Measurements from ENCODE around the gene ATP5MC2.
"Not testable (repeated sequence)": the region's sequence is repeated elsewhere in the genome, so short reads cannot be mapped to it uniquely, and the experiment has no call there.

ATP5MC2 gene

GRCh38 chr12:53675701-53676607 lies at the start of gene ATP5MC2:
Gene ATP5MC2, minus strand, starts transcription at chr12:53676083. Its CDS starts 3,469 bp downstream, at chr12:53672614.
- peak; percentile 99 for DNase-seq

GRCh38 chr12:53722450-53723041 lies 46.7 kb upstream of the ATP5MC2 start:
- DNase-seq: no peak

GRCh38 chr12:53720946-53721345 lies 45.1 kb upstream of the ATP5MC2 start:
- DNase-seq: no peak

- DNase-seq: no peak
Observed at GRCh38 chr12:53719649-53720048, 43.8 kb upstream of the ATP5MC2 start.

- not testable (repeated sequence) for DNase-seq
Observed at GRCh38 chr12:53718567-53718966, 42.7 kb upstream of the ATP5MC2 start.

GRCh38 chr12:53717319-53717718 lies 41.4 kb upstream of the ATP5MC2 start:
- no peak for DNase-seq

- DNase-seq: no peak
Observed at GRCh38 chr12:53714004-53714403, 38.1 kb upstream of the ATP5MC2 start.

- DNase-seq: no peak
Observed at GRCh38 chr12:53713516-53713915, 37.6 kb upstream of the ATP5MC2 start.

GRCh38 chr12:53712059-53712643 lies 36.3 kb upstream of the ATP5MC2 start:
- DNase-seq: no peak

- DNase-seq: no peak
Observed at GRCh38 chr12:53710091-53710490, 34.2 kb upstream of the ATP5MC2 start.

GRCh38 chr12:53709671-53710070 lies 33.8 kb upstream of the ATP5MC2 start:
- DNase-seq: no peak

- DNase-seq: no peak
Observed at GRCh38 chr12:53706080-53706479, 30.2 kb upstream of the ATP5MC2 start.

GRCh38 chr12:53703756-53704155 lies 27.9 kb upstream of the ATP5MC2 start:
- no peak for DNase-seq

- DNase-seq: peak; percentile 61
Observed at GRCh38 chr12:53701518-53702264, 25.8 kb upstream of the ATP5MC2 start.

- no peak for DNase-seq
Observed at GRCh38 chr12:53700567-53700966, 24.7 kb upstream of the ATP5MC2 start.

- no peak for DNase-seq
Observed at GRCh38 chr12:53699678-53700025, 23.8 kb upstream of the ATP5MC2 start.

- DNase-seq: no peak
Observed at GRCh38 chr12:53698948-53699677, 23.2 kb upstream of the ATP5MC2 start.

GRCh38 chr12:53696655-53697331 lies 20.9 kb upstream of the ATP5MC2 start:
- peak; percentile 52 for DNase-seq

GRCh38 chr12:53696285-53696654 lies 20.4 kb upstream of the ATP5MC2 start:
- peak; percentile 98 for DNase-seq

GRCh38 chr12:53695152-53696145 lies 19.6 kb upstream of the ATP5MC2 start:
- DNase-seq: no peak

- no peak for DNase-seq
Observed at GRCh38 chr12:53694756-53695151, 18.9 kb upstream of the ATP5MC2 start.
